Endothelial cell of umbilical vein (primary cell): Measurements from ENCODE around the gene RAD9A. TPM values are rescaled to one million over a fixed set of nuclear protein-coding genes. Genes with fewer than 3 reads are reported as not detected.
A peak's percentile ranks its signal among the peaks of the same experiment; 100 is the strongest.

Experiments
- BruUV-seq: library from RNA; stranded (reverse); fragments of 400-500 nt; replicated peaks from 2 replicates; lab custom pipeline; 2021; lab: Mats Ljungman, UMichigan
- CTCF ChIA-PET: fragments of 300-600, 350-600 bp; sonication (Branson Sonifier 250); formaldehyde crosslinking; loops from one replicate; lab custom pipeline; 2021; ENCODE audit warnings: antibody characterized with exemption, inconsistent platforms; lab: Charles Lee
- POLR2A ChIA-PET: fragments of 300-600, 350-600 bp; sonication (Branson Sonifier 250); formaldehyde crosslinking; loops from one replicate; lab custom pipeline; 2021; ENCODE audit warnings: antibody characterized with exemption, inconsistent platforms; lab: Charles Lee
- DNase-seq: peaks from one replicate; pipeline ENCODE4 v3.0.0-alpha.2; 2011; ENCODE audit warnings: low read depth, low spot score
- FAIRE-seq: peaks from 2 replicates; lab custom pipeline; 2011; peaks lifted over from hg19 to GRCh38; lab: Jason Lieb, UNC
- H2AFZ ChIP-seq: 2 replicates; pipeline ENCODE4 v1.6.0; 2012; ENCODE audit warnings: low read depth, low read length, control low read depth, inconsistent platforms
- H3K27ac ChIP-seq: 2 replicates; pipeline ENCODE4 v1.5.1; 2011; ENCODE audit warnings: low read depth, mild to moderate bottlenecking, control low read depth, low read length, moderate library complexity; ENCODE audit not compliant: insufficient read depth
- H3K27me3 ChIP-seq, 2 experiments: 2 replicates each; pipeline versions ENCODE4 v1.6.0 to v1.6.1; 2011; ENCODE audit warnings: low read length in 2 of 2, mixed read lengths in 1 of 2; ENCODE audit not compliant: control insufficient read depth in 2 of 2, insufficient read depth in 2 of 2
- H3K36me3 ChIP-seq, 2 experiments: 2 replicates in 1 of 2; 3 replicates in 1 of 2; pipeline ENCODE4 v1.5.1; 2011; ENCODE audit warnings: low read length in 2 of 2, mild to moderate bottlenecking in 1 of 2, moderate library complexity in 1 of 2; ENCODE audit not compliant: control insufficient read depth in 2 of 2, insufficient read depth in 2 of 2; ENCODE audit errors: extremely low read depth in 1 of 2
- H3K4me1 ChIP-seq: 3 replicates; pipeline ENCODE4 v1.5.1; 2011; ENCODE audit warnings: mild to moderate bottlenecking, low read length; ENCODE audit not compliant: control insufficient read depth, insufficient read depth; ENCODE audit errors: extremely low read depth
- H3K4me2 ChIP-seq: 2 replicates; pipeline ENCODE4 v1.6.1; 2011; ENCODE audit warnings: low read length, control low read depth, mixed read lengths; ENCODE audit not compliant: insufficient read depth
- H3K4me3 ChIP-seq, 3 experiments: fragments of 200-600 bp in 1 of 3; sonication (generic), shearing (Covaris generic) in 1 of 3; replicated peaks in 1 of 3; 2 replicates each; pipeline ENCODE4 v1.5.1; 2011 to 2016; ENCODE audit warnings: control low read depth in 3 of 3, low read length in 3 of 3, mild to moderate bottlenecking in 2 of 3, inconsistent platforms in 1 of 3, low read depth in 1 of 3, moderate library complexity in 1 of 3; ENCODE audit not compliant: insufficient read depth in 1 of 3
- H3K79me2 ChIP-seq: 2 replicates; pipeline ENCODE4 v1.6.0; 2012; ENCODE audit warnings: low read length, inconsistent platforms; ENCODE audit not compliant: control insufficient read depth, insufficient read depth
- H3K9ac ChIP-seq: replicated peaks from 2 replicates; pipeline ENCODE3; 2011; ENCODE audit warnings: low read length, control low read depth; ENCODE audit not compliant: insufficient read depth; ENCODE audit errors: extremely low read depth
- H3K9me1 ChIP-seq: replicated peaks from 3 replicates; pipeline ENCODE4 v1.6.0; 2011; ENCODE audit warnings: mild to moderate bottlenecking, low read length; ENCODE audit not compliant: control insufficient read depth, insufficient read depth; ENCODE audit errors: extremely low read depth
- H3K9me3 ChIP-seq: replicated peaks from 2 replicates; pipeline ENCODE4 v1.5.1; 2012; ENCODE audit warnings: low read length, inconsistent platforms; ENCODE audit not compliant: control insufficient read depth, insufficient read depth
- H4K20me1 ChIP-seq: replicated peaks from 2 replicates; pipeline ENCODE3; 2011; ENCODE audit warnings: mild to moderate bottlenecking, low read length; ENCODE audit not compliant: control insufficient read depth, insufficient read depth; ENCODE audit errors: extremely low read depth
- CTCF ChIP-seq, 2 donors: IDR thresholded peaks; 1 replicate in 1 of 2; 2 replicates in 1 of 2; pipeline ENCODE4 v1.5.1; 2011; ENCODE audit warnings: low read length in 2 of 2, mild to moderate bottlenecking in 2 of 2, moderate library complexity in 2 of 2, control low read depth in 1 of 2, inconsistent platforms in 1 of 2, low read depth in 1 of 2; ENCODE audit not compliant: insufficient read depth in 1 of 2; ENCODE audit errors: extremely low read depth in 1 of 2
- FOS ChIP-seq: IDR thresholded peaks from 2 replicates; pipeline ENCODE4 v1.6.1; 2011; ENCODE audit warnings: mild to moderate bottlenecking, low read length, moderate library complexity, borderline replicate concordance; ENCODE audit not compliant: insufficient read depth
- GATA2 ChIP-seq: IDR thresholded peaks from 2 replicates; pipeline ENCODE4 v1.7.0; 2011; ENCODE audit warnings: low read depth, mild to moderate bottlenecking, moderate library complexity, mixed read lengths, low read length; ENCODE audit not compliant: insufficient read length, insufficient read depth
- JUN ChIP-seq: IDR thresholded peaks from 2 replicates; pipeline ENCODE4 v1.6.1; 2011; ENCODE audit warnings: borderline replicate concordance, low read depth; ENCODE audit not compliant: insufficient read length, insufficient read depth
- MAX ChIP-seq: IDR thresholded peaks from 2 replicates; pipeline ENCODE4 v1.6.1; 2011; ENCODE audit not compliant: insufficient read depth, insufficient read length
- MYC ChIP-seq: IDR thresholded peaks from one replicate; pipeline ENCODE4 v1.6.1; 2011; ENCODE audit warnings: mild to moderate bottlenecking, low read depth, low read length
- POLR2A ChIP-seq: IDR thresholded peaks from 2 replicates; pipeline ENCODE4 v1.6.1; 2012; ENCODE audit warnings: low read depth, mild to moderate bottlenecking, control low read depth, low read length
- POLR2AphosphoS5 ChIP-seq: IDR thresholded peaks from 2 replicates; pipeline ENCODE4 v1.6.1; 2012; ENCODE audit warnings: low read depth, mild to moderate bottlenecking, control low read depth, low read length, moderate library complexity; ENCODE audit not compliant: insufficient read depth
- dilution Hi-C: fragments of 300-500 bp; cut with MboI; formaldehyde crosslinking; loops from one replicate; pipeline ENCODE4 v1.15.0; 2019; ENCODE audit warnings: low sequenced_read_pairs; ENCODE audit not compliant: extremely low pct_ligation_motif_present
- intact Hi-C: fragments of 100-400 bp; cut with micrococcal nuclease; formaldehyde crosslinking; loops from one replicate; pipeline ENCODE4 v1.10.0; 2022
- polyA plus RNA-seq, 4 experiments: library from polyadenylated mRNA; depleted of rRNA in 3 of 4; stranded (reverse) in 3 of 4; unstranded in 1 of 4; fragments of >200 nt; gene quantifications; 2 replicates each; pipeline versions ENCODE4 v1.2.1 to v1.2.3, GENCODE V29; 2011 to 2012; ENCODE audit warnings: missing spikeins in 1 of 4
- total RNA-seq: library from RNA; stranded (reverse); gene quantifications from 2 replicates; pipeline ENCODE4 v1.2.3, GENCODE V29; 2021

Gene RAD9A
- total and polyA plus RNA-seq, 2 donors (not counting 3 experiments of a cell fraction or from before 2014, with no cell fraction given), result 18.4 to 22.2 TPM

- no peak overlapping the region for H2AFZ ChIP-seq
- no peaks in the 10 kb centered on the region for H4K20me1 ChIP-seq
- H3K9me3 ChIP-seq, result no peaks in the 10 kb centered on the region
- no peaks in the 10 kb centered on the region for H3K9me1 ChIP-seq
- H3K36me3 ChIP-seq, result peaks cover 0 to 19% of the 10 kb centered on the region in 2 experiments
- no peaks in the 10 kb centered on the region for H3K27me3 ChIP-seq
- H3K27ac ChIP-seq, result peak overlapping the region; percentile 72
- H3K4me2 ChIP-seq, result peak overlapping the region; percentile 83
- ChIA-PET CTCF (interaction anchor here (0.7 to 1.2 kb wide), 2 partner anchors 9 to 41 kb away, joined by 4 read pairs; partner anchors contain the start of gene PPP1CA), POLR2A (interaction anchor here (0.6 kb wide), 1 partner anchor 57 kb away, joined by 3 read pairs; no protein-coding TSS in a partner anchor)
- TSS peak; percentile 33 for BruUV-seq
- intact Hi-C loops, result loop anchor here (1.0 to 2.0 kb wide), 5 partner anchors 14 to 62 kb away; partner anchors contain the start of genes AIP, PITPNM1 and RPS6KB2
- DNase-seq (no peak), FAIRE-seq (peak; percentile 21)
- peaks cover 6% of the 10 kb centered on the region for H3K4me1 ChIP-seq
- dilution Hi-C loops, result no loop called here
- H3K79me2 ChIP-seq, result peaks cover 11% of the 10 kb centered on the region
- no peak for TF ChIP-seq GATA2
- no peak for TF ChIP-seq JUN
- no peak for TF ChIP-seq MAX
- no peak for TF ChIP-seq POLR2AphosphoS5
- no peak for TF ChIP-seq FOS
- no peak for TF ChIP-seq MYC
- TF ChIP-seq CTCF (IDR thresholded peaks at IDR 0.05; ENCODE audit: extremely low read depth in 1 of 2, insufficient read depth in 1 of 2, low read depth in 1 of 2, low read length in 2 of 2), result no peak
- TF ChIP-seq POLR2A, result no peak
- H3K9ac ChIP-seq, result peak overlapping the region; percentile 89
- peak overlapping the region; percentile 72 to 90 (median 77) for H3K4me3 ChIP-seq
Measured at GRCh38 chr11:67442504-67443404, 51.0 kb downstream of the RAD9A start.
